OCI-LY3 (cell line): ENCODE measurements around the gene AOAH.

Experiments used
- CTCF ChIP-seq: fragments of 200-600, 300-600 bp; sonication (generic); IDR thresholded peaks from 2 replicates; pipeline ENCODE4 v1.5.1; 2014; ENCODE audit warnings: antibody characterized with exemption, low read length, low read depth
- EZH2phosphoT487 ChIP-seq: fragments of 200-600 bp; shearing (Covaris generic); IDR thresholded peaks from 2 replicates; pipeline ENCODE4 v1.6.1; 2018; ENCODE audit warnings: antibody characterized with exemption, mixed run types, low read depth

GRCh38 chr7:36615852-36616540 lies 108.3 kb downstream of the AOAH start:
- no peak for TF ChIP-seq CTCF
- TF ChIP-seq EZH2phosphoT487 = no peak
